ENCODE data around the gene ERC2. TPM values are rescaled to one million over a fixed set of nuclear protein-coding genes. Genes with fewer than 3 reads are reported as not detected.

Gene ERC2
- total and polyA plus RNA-seq, 11 donors, result 0.16 to 3.8 (median 1.6) TPM

DNA sequence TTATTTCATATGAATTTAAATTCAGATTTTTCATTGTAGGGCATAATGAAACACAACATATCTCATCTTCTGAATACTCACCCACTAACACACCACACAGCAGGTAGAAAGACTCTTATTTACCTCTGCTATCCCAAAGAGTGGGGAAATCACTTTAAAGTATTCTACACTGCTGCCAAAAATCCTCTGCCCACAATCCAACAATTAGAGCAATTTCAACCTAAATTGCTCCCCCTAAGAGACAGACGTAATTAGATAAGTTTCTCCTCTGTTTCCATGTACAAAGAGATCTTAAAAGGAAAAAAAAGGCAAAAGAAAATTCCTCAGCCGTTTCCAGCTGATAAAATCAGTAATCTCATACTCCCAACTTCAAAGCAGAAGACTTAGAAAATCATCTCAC, 331.8 kb downstream of the ERC2 start:
- ATAC-seq (no peak), DNase-seq (no peak)
- intact Hi-C loops (cut with DNase I), result no loop called here
- no peaks in the 10 kb centered on the region for H3K36me3 ChIP-seq
- no peak overlapping the region for H3K4me3 ChIP-seq
- no peaks in the 10 kb centered on the region for H3K9me3 ChIP-seq
- WGBS, 4 donors, result 32 to 49% (median 43%) methylated on average over 2 of the region's 2 CpGs
- no peak for TF ChIP-seq POLR2A (IDR thresholded peaks at IDR 0.05)
- TF ChIP-seq, protein P1, sequence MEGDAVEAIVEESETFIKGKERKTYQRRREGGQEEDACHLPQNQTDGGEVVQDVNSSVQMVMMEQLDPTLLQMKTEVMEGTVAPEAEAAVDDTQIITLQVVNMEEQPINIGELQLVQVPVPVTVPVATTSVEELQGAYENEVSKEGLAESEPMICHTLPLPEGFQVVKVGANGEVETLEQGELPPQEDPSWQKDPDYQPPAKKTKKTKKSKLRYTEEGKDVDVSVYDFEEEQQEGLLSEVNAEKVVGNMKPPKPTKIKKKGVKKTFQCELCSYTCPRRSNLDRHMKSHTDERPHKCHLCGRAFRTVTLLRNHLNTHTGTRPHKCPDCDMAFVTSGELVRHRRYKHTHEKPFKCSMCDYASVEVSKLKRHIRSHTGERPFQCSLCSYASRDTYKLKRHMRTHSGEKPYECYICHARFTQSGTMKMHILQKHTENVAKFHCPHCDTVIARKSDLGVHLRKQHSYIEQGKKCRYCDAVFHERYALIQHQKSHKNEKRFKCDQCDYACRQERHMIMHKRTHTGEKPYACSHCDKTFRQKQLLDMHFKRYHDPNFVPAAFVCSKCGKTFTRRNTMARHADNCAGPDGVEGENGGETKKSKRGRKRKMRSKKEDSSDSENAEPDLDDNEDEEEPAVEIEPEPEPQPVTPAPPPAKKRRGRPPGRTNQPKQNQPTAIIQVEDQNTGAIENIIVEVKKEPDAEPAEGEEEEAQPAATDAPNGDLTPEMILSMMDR (IDR thresholded peaks at IDR 0.05), result no peak
- no peaks in the 10 kb centered on the region for H3K4me1 ChIP-seq
- H3K27ac ChIP-seq, result no peak overlapping the region
- H3K27me3 ChIP-seq, result no peaks in the 10 kb centered on the region

DNA sequence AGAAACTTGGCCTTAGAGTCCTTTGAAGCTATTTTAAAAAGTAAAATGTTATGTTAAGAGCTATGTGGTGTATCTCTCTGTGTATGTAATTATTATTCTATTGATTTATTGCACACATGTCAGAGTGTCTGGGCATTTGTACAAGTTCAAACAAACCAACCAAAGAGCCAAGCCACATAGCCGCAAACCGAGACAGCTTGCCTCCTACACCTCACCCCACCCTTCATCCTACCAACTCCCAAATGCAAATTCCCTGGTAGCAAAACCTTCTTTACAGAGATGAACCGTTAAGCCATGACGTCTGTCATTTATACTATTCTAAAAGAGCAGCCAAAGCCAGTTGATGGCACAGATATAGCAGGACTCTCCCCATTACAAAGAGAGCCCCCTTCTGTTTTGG, 332.3 kb downstream of the ERC2 start:
- ATAC-seq, result no peak
- no peaks in the 10 kb centered on the region for H3K36me3 ChIP-seq
- no peak overlapping the region for H3K4me3 ChIP-seq
- no peaks in the 10 kb centered on the region for H3K4me1 ChIP-seq
- WGBS, 4 donors, result 49 to 89% (median 85%) methylated on average over 4 of the region's 4 CpGs
- TF ChIP-seq, protein P1 (IDR thresholded peaks at IDR 0.05), result no peak
- no peak for TF ChIP-seq POLR2A (IDR thresholded peaks at IDR 0.05)
- H3K27ac ChIP-seq, result no peak overlapping the region
- intact Hi-C loops (cut with DNase I), result no loop called here
- H3K9me3 ChIP-seq, result no peaks in the 10 kb centered on the region
- H3K27me3 ChIP-seq, result no peaks in the 10 kb centered on the region
- DNase-seq, result no peak

DNA sequence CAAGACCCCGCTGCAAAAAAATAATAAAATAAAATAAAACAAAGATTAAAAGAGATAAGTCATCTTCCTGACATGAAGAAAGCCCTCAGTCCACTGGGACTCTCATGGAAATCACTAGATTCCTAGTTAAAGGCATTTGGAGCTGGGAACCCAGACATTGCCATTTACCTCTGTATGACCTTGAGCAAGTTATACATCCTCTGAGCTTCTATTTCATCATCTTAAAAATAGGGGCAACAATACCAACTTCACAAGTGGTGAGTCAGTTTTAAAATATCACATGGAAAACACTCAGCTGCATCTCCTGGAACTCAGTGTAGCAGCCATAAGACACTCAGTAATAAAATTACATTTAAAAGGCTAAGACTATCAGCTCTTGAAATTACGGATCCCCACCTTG, 334.8 kb downstream of the ERC2 start:
- intact Hi-C loops (cut with DNase I), result no loop called here
- DNase-seq (no peak), ATAC-seq (no peak)
- H3K27ac ChIP-seq, result no peak overlapping the region
- H3K36me3 ChIP-seq, result no peaks in the 10 kb centered on the region
- TF ChIP-seq POLR2A (IDR thresholded peaks at IDR 0.05), result no peak
- TF ChIP-seq, protein P1 (IDR thresholded peaks at IDR 0.05), result no peak
- no peak overlapping the region for H3K4me3 ChIP-seq
- H3K9me3 ChIP-seq, result no peaks in the 10 kb centered on the region
- 76 to 88% (median 85%) methylated on average over 2 of the region's 2 CpGs for WGBS, 4 donors
- H3K4me1 ChIP-seq, result no peaks in the 10 kb centered on the region
- no peaks in the 10 kb centered on the region for H3K27me3 ChIP-seq

DNA sequence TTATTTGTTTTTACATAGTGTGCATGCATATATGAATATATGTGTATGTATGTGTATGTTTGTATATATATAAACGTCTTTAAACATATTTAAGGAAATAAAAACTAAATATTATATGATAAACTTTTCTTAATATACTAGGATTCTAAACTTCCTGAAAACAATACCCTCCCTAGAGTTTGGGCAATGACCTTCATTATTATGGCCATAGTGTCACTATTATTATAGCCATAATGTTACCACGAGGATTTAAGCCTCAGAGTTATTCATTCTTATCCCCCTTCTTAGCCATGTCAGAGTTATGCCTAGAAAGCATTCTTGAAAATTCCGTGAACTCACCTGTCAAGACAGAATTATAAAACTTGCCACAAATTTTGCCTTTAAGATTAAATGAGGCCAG, 335.5 kb downstream of the ERC2 start:
- H3K36me3 ChIP-seq, result no peaks in the 10 kb centered on the region
- no peaks in the 10 kb centered on the region for H3K27me3 ChIP-seq
- H3K4me1 ChIP-seq, result no peaks in the 10 kb centered on the region
- no peak overlapping the region for H3K27ac ChIP-seq
- H3K9me3 ChIP-seq, result no peaks in the 10 kb centered on the region
- no peak for TF ChIP-seq POLR2A (IDR thresholded peaks at IDR 0.05)
- TF ChIP-seq, protein P1 (IDR thresholded peaks at IDR 0.05), result no peak
- H3K4me3 ChIP-seq, result no peak overlapping the region
- WGBS, 4 donors, result 74 to 85% (median 81%) methylated on average over 3 of the region's 3 CpGs
- ATAC-seq, result no peak
- intact Hi-C loops (cut with DNase I), result no loop called here
- DNase-seq, result no peak

All from heart left ventricle (tissue), 16 donors.